ENCODE data around the gene SIK1. TPM values are rescaled to one million over a fixed set of nuclear protein-coding genes. Genes with fewer than 3 reads are reported as not detected.

Gene SIK1
- polyA plus RNA-seq, 3 donors: 0.64 to 66.4 (median 1.8) TPM

DNA sequence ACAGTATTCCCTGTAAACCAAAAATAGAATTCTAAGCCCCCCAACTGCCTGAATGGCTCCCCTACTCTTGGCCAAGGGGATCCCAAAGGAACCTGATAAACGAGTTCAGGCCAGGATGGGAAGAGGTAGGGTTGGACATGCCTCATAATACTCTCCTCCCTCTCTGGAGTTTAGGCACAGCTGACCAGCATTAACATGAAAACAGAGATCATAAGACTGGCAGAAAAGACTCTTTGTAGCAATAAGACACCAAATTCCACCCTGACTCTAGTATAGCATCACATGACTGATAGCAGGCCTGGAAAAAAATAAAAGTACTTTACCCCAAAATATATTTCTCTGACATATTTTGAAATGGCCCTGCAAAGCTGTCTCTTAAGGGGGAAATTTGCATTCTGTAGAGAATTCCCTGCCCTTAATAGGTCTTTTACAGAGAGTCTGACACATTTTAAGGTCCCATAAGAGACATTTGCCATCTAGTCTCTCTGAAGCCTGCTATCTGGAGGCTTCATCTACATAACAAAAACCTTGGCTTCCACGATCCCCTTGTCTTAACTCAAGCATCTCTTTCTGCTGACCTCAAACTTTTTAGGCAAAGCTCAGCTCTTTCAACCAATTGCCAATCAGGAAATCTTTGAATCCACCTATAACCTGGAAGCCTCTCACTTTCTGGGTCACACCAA, 55.9 kb downstream of the SIK1 start:
- H4K20me1 ChIP-seq (ENCODE audit: insufficient read depth, low read length): no peaks in the 10 kb centered on the region
- no peak overlapping the region for H3K4me3 Mint-ChIP-seq
- H3K4me1 Mint-ChIP-seq: peaks cover 5% of the 10 kb centered on the region
- no peaks in the 10 kb centered on the region for H3K9me3 ChIP-seq (replicated peaks in 1 of 2; ENCODE audit: control insufficient read depth in 1 of 2, insufficient read depth in 1 of 2, low read length in 2 of 2)
- intact Hi-C loops (cut with micrococcal nuclease): no loop called here
- no peak overlapping the region for H3K4me3 ChIP-seq (replicated peaks in 1 of 3; ENCODE audit: low read depth in 2 of 3, low read length in 3 of 3)
- H2AFZ ChIP-seq (ENCODE audit: insufficient read depth, low read depth, low read length, poor library complexity, severe bottlenecking): no peak overlapping the region
- WGBS (ENCODE audit: insufficient coverage): 100% methylated on average over 1 of the region's 2 CpGs
- no peaks in the 10 kb centered on the region for H3K36me3 Mint-ChIP-seq
- H3K27ac Mint-ChIP-seq: peak overlapping the region in 2 of 7 donors; percentile 32 to 66
- no peak overlapping the region for H3K4me2 ChIP-seq (replicated peaks; ENCODE audit: extremely low read depth, low read length, poor library complexity, severe bottlenecking)
- no peaks in the 10 kb centered on the region for H3K79me2 ChIP-seq (ENCODE audit: insufficient read depth, low read length)
- DNase-seq: no peak
- H3K27me3 Mint-ChIP-seq (ENCODE audit: low read depth in 3 of 3): peaks cover 0 to 5% (median 4%) of the 10 kb centered on the region in 3 donors
- H3K36me3 ChIP-seq (replicated peaks in 1 of 2; ENCODE audit: control insufficient read depth in 1 of 2, insufficient read depth in 2 of 2, low read length in 2 of 2): no peaks in the 10 kb centered on the region
- no peaks in the 10 kb centered on the region for H3K4me1 ChIP-seq (ENCODE audit: control insufficient read depth in 1 of 2, insufficient read depth in 2 of 2, low read length in 2 of 2)
- H3K9ac ChIP-seq (ENCODE audit: insufficient read depth, low read length, poor library complexity, severe bottlenecking): no peak overlapping the region
- TF ChIP-seq, protein P1, sequence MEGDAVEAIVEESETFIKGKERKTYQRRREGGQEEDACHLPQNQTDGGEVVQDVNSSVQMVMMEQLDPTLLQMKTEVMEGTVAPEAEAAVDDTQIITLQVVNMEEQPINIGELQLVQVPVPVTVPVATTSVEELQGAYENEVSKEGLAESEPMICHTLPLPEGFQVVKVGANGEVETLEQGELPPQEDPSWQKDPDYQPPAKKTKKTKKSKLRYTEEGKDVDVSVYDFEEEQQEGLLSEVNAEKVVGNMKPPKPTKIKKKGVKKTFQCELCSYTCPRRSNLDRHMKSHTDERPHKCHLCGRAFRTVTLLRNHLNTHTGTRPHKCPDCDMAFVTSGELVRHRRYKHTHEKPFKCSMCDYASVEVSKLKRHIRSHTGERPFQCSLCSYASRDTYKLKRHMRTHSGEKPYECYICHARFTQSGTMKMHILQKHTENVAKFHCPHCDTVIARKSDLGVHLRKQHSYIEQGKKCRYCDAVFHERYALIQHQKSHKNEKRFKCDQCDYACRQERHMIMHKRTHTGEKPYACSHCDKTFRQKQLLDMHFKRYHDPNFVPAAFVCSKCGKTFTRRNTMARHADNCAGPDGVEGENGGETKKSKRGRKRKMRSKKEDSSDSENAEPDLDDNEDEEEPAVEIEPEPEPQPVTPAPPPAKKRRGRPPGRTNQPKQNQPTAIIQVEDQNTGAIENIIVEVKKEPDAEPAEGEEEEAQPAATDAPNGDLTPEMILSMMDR (IDR thresholded peaks at IDR 0.05): no peak
- no peaks in the 10 kb centered on the region for H3K9me3 Mint-ChIP-seq
- no peak overlapping the region for H3K27ac ChIP-seq (ENCODE audit: low read depth in 1 of 2, low read length in 2 of 2)
- no peaks in the 10 kb centered on the region for H3K27me3 ChIP-seq (ENCODE audit: control insufficient read depth in 2 of 2, insufficient read depth in 2 of 2, low read length in 2 of 2)

DNA sequence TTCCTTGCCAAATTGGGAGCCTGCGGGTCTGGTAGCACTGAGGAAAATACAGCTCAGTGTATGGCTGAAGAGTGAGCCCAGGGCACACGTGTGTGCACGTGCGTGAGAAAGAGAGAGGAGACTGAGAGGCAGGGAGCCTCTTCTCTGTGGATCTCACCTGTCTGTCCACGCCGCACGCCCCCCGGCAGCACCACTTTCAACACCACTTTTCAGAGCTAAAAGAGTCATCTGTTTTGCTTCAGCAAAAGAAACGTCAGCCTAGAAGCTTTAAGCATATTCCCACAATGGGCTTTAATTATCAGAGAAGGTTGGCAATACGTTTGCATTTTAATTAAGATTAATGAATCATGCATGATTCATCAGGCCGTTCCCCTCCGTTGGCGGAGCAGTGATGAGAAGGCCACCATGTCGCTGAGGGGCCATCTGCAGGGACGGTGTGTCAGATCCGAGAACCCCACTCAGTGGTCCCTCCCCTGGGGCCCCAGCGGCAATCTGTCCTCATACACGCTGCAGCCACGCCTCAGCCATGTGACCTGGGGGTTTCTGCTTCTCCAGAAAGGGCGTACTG, 56.8 kb downstream of the SIK1 start:
- intact Hi-C loops (cut with micrococcal nuclease): no loop called here
- 93% methylated on average over 11 of the region's 20 CpGs for WGBS (ENCODE audit: insufficient coverage)
- Histone ChIP-seq H3K4me2 (replicated peaks; ENCODE audit: extremely low read depth, low read length, poor library complexity, severe bottlenecking) (no peak overlapping the region), H4K20me1 (ENCODE audit: insufficient read depth, low read length) (no peaks in the 10 kb centered on the region), H3K79me2 (ENCODE audit: insufficient read depth, low read length) (no peaks in the 10 kb centered on the region), H3K9me3 (replicated peaks in 1 of 2; ENCODE audit: control insufficient read depth in 1 of 2, insufficient read depth in 1 of 2, low read length in 2 of 2) (no peaks in the 10 kb centered on the region), H3K27ac (ENCODE audit: low read depth in 1 of 2, low read length in 2 of 2) (no peak overlapping the region), H3K4me1 (ENCODE audit: control insufficient read depth in 1 of 2, insufficient read depth in 2 of 2, low read length in 2 of 2) (no peaks in the 10 kb centered on the region), H3K4me3 (replicated peaks in 1 of 3; ENCODE audit: low read depth in 2 of 3, low read length in 3 of 3) (no peak overlapping the region), H3K36me3 (replicated peaks in 1 of 2; ENCODE audit: control insufficient read depth in 1 of 2, insufficient read depth in 2 of 2, low read length in 2 of 2) (no peaks in the 10 kb centered on the region), H3K27me3 (ENCODE audit: control insufficient read depth in 2 of 2, insufficient read depth in 2 of 2, low read length in 2 of 2) (no peaks in the 10 kb centered on the region), H3K9ac (ENCODE audit: insufficient read depth, low read length, poor library complexity, severe bottlenecking) (no peak overlapping the region), H2AFZ (ENCODE audit: insufficient read depth, low read depth, low read length, poor library complexity, severe bottlenecking) (no peak overlapping the region)
- no peak overlapping the region for H3K4me3 Mint-ChIP-seq
- H3K9me3 Mint-ChIP-seq: no peaks in the 10 kb centered on the region
- H3K27me3 Mint-ChIP-seq (ENCODE audit: low read depth in 3 of 3): peaks cover 0 to 7% (median 2%) of the 10 kb centered on the region in 3 donors
- H3K27ac Mint-ChIP-seq: peak overlapping the region in 2 of 7 donors; percentile 33 to 55
- peaks cover 5% of the 10 kb centered on the region for H3K4me1 Mint-ChIP-seq
- TF ChIP-seq, protein P1 (IDR thresholded peaks at IDR 0.05): no peak
- no peaks in the 10 kb centered on the region for H3K36me3 Mint-ChIP-seq
- DNase-seq: no peak
